Activated gamma-delta T cell treated with Interleukin-2 at 50 U/mL for 16 hours (primary cell): Measurements from ENCODE around the gene DPY19L1.
"Not testable (repeated sequence)": the region's sequence is repeated elsewhere in the genome, so short reads cannot be mapped to it uniquely, and the experiment has no call there.

Experiments
- DNase-seq: peaks from one replicate; pipeline ENCODE4 v3.0.0-alpha.2; 2020

The DPY19L1 gene

DNA sequence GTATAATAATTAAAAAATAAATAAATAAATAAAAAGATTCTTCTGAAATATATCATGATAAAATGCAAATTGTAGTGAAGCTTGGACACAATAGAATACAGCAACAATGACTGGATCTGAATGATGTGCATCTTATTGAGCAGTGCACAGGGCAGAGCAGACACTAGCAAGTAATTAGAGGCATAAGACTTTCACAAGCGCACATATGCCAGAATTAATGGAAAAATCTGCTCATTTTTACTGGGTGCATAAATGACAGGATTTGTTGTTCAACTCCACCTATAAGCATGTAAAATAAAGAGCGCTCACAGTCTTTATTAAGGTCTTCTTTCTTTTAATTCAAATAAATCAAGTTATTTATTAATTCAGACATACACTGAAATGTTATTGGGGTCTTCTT is 125.0 kb downstream of the DPY19L1 start:
- DNase-seq: no peak

DNA sequence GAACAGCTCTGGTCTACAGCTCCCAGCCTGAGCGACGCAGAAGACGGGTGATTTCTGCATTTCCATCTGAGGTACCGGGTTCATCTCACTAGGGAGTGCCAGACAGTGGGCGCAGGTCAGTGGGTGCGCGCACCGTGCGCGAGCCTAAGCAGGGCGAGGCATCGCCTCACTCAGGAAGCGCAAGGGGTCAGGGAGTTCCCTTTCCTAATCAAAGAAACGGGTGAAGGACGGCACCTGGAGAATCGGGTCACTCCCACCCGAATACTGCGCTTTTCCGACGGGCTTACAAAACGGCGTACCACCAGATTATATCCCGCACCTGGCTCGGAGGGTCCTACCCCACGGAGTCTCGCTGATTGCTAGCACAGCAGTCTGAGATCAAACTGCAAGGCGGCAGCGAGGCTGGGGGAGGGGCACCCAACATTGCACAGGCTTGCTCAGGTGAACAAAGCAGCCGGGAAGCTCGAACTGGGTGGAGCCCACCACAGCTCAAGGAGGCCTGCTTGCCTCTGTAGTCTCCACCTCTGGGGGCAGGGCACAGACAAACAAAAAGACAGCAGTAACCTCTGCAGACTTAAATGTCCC is 130.9 kb downstream of the DPY19L1 start:
- not testable (repeated sequence) for DNase-seq

DNA sequence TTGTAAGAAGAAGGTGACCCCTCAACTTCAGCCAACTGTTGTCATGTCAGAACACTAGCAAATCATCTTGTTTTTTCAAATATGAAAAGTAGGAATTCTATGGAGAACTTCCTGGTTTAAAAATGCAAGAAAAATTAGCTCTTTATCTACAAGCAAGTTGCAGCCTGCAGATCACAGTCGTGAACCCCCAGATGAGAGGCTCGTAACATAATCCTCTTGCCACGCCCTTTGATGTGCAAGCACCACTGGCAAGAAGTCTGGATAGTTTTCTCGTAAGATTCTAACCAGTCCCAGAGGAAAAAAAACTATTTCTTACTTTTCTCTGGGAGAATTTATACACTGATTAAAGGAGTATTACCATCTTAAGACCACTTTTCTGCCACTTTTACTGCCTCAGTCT is 132.3 kb downstream of the DPY19L1 start:
- no peak for DNase-seq

DNA sequence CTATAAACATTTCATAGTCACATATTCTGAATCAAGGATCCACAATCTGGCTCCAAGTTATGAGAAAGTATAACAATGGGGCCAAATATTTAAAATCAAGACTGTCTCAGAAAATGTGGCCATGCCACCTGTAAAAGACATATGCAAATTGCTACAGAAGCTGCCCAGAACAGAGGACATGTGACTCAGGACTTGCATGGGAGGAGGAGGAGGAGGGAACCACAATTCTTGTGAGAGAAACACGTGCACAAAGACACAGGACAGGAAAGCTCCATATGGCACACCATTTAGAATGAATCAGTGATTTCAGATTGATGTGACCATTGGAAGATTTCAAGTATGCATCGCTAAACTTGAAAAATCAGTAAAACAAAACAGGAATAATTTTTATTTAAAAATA is 133.4 kb downstream of the DPY19L1 start:
- not testable (repeated sequence) for DNase-seq

DNA sequence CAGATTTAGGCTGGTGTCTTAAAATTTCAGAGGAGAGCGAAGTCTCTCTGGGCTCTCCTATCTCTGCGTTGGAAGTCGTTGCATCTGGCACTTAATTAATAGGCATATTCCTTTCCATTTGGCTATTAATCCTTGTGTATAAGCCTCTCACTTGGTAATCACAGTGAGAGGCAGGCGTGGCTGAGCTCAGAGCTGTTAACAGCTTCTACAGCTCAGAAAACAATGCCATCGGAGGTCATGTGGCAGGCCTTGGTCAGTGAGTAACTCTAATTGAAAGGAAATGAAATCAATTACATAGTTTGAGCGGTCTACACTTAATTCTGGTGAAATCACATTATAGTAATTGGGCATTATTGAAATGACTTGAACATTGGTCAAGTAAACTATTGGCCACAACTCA is 135.1 kb downstream of the DPY19L1 start:
- DNase-seq: no peak

DNA sequence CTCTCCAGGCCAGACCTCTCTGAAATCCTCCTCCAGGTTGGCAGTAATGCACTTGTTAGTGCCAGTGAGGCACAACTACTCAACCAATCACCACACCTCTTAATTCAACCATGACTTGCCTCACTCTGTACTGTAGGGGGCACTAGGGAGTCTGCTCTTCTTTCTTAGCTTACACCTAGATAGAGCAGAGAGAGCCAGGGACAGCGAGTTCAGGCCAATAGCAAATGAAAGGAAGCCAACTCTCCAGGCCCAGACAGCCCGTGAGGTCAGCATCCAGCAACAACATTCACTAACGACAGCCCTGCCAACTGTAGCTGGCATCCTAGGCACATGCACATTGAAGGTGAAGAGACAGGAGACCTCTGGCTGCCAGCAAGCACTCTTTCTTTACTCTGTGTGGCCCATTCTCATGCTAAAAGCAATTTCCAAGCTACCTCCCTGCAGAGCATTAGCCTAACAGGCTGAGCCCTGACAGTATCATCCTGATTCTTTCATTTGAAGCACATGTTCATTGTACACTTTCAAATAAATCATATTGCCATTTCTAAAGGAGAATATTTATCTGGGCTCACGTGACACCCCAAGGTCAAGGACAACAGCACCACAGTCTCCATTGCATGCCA is 136.3 kb downstream of the DPY19L1 start:
- DNase-seq: no peak

GRCh38 chr7:34895202-34895601 is 142.1 kb downstream of the DPY19L1 start:
- no peak for DNase-seq

DNA sequence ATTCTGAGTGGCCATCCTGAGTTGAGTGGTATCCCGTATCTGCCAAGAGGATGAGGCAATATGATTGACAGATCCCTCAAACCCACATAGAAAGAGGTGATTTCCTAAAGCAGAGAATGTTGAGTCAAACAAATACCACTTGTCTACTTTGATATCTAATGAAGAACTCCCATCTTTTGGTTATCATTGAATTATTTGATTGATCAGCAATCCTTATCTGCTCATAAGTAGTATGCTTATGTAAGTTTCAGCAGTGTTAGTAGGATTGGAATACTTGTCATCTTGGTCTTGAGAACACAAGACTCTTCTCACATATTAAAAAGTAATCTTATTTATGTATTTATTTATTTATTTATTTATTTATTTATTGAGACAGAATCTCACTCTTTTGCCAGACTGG is 147.3 kb downstream of the DPY19L1 start:
- DNase-seq: no peak

DNA sequence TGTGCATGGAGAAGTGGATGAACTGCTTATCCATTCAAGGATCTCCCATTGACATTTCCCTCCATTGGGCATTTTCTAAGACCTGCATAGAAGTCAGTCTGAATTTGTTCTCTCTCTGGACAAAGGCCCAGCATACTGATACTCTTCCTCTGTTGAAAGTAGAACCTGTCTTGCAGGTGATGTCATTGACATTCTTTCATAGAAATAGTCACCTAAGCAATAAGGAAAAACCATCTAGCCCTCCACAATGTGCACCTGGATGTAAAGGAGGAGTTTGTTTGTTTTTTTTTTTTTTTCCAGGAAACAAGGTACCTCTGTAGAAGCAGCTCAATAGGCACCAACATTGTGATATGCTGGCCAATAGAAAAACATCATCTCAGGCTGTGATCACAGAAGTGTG is 150.4 kb downstream of the DPY19L1 start:
- no peak for DNase-seq

GRCh38 chr7:34883855-34884254 is 153.4 kb downstream of the DPY19L1 start:
- not testable (repeated sequence) for DNase-seq

- DNase-seq: no peak
Measured at GRCh38 chr7:34879871-34880270, 157.4 kb downstream of the DPY19L1 start.

DNA sequence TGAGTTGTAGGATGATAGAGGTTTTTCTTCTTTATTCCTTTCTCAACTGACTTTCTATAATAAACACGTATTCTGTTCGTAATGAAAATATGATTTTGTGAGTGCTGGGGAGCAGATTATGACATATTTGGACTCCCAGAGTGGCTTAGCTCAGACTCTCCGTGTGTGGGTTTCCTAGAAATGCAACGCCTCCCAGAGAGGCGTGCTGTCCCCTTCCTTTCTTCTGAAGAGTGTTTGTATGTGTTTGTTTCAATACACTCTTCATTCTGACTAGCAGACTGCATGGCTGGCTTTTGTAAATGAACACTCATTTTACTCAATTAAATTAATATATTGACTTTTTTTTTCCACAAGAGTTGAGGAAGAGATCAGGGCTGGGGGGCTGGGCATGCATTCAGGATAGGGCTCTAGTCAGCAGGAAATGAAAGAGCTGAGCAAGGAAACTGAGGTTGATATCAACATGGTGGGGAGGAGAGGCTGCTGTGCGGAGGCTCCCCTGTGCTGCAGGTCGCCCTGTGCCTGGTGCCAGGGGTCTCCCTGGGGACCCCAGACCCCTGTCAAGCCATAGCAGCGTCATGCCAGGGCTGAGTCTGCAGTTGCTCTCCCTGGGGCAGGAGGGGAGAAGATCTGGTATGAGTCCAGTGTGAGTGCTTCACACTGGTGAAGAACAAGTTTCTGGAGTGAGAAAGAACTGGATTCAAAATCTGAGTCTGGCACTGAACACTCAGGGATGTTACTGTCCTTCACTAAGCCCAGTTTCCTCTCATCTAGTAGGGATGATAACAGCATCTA is 158.1 kb downstream of the DPY19L1 start:
- not testable (repeated sequence) for DNase-seq
